ENCODE data around the gene OMP.

The OMP gene

DNA sequence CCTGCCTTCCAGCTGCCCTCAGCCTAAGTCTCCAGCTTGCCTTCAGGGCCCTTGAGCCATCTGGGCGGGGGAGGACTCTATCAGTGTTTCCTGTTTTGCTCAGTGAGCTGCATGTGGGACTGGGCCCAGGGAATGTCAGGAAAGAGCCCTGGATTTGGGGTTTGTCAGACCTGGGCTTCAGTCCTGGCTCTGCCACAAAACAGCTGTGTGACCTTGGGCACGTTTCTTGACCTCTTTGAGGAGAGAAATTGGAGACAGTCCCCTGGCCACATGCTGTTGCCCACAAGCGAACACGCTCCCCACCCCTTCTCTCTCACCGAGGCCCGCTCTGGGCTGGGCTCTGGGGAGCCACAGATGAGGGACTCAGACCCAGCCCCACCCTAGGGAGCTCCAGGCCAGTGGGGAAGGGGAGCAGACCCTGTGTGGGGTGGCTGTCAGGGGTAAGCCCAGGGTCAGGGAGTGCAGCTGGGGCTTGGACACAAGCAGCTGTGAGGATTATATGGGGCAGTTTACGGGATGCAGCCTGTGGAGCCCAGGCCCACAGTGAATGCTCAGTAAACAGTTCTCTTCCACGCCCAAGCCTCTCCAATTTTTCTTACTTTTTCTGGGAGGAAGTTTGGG lies 37.7 kb downstream of the OMP start:
- Histone ChIP-seq H3K36me3 (ENCODE audit: control insufficient read depth, low read depth, low read length) (no peaks in the 10 kb centered on the region), H3K27me3 (ENCODE audit: control insufficient read depth, insufficient read depth, low read length) (no peaks in the 10 kb centered on the region), H3K4me1 (ENCODE audit: control insufficient read depth, low read depth, low read length) (peaks cover 6% of the 10 kb centered on the region), H3K9me3 (ENCODE audit: control insufficient read depth, low read depth, low read length) (no peaks in the 10 kb centered on the region), H3K27ac (ENCODE audit: low read length) (no peak overlapping the region), H3K4me3 (ENCODE audit: low read length) (no peak overlapping the region), H3K9ac (ENCODE audit: low read length) (no peak overlapping the region)

DNA sequence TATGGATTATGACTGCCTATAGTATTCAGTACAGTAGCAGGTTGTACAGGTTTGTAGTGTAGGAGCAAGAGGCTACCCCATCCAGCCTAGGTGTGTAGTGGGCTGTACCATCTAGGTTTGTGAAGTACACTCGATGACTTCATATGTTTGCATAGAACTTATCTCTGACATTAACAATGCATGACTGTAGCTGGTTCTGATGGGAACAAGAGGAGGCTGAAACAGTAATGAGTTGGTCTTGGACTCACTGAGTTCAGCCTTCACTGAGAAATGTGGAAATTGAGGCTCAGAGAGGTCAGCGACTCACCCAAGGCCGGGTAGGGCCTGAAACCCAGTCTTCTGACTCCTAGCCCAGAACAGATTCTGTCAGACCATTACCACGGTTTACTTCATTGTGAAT lies 38.4 kb downstream of the OMP start:
- H3K4me3 ChIP-seq (ENCODE audit: low read length) = no peak overlapping the region
- H3K27me3 ChIP-seq (ENCODE audit: control insufficient read depth, insufficient read depth, low read length) = no peaks in the 10 kb centered on the region
- H3K9ac ChIP-seq (ENCODE audit: low read length) = no peak overlapping the region
- no peak overlapping the region for H3K27ac ChIP-seq (ENCODE audit: low read length)
- no peaks in the 10 kb centered on the region for H3K9me3 ChIP-seq (ENCODE audit: control insufficient read depth, low read depth, low read length)
- peaks cover 6% of the 10 kb centered on the region for H3K4me1 ChIP-seq (ENCODE audit: control insufficient read depth, low read depth, low read length)
- no peaks in the 10 kb centered on the region for H3K36me3 ChIP-seq (ENCODE audit: control insufficient read depth, low read depth, low read length)

DNA sequence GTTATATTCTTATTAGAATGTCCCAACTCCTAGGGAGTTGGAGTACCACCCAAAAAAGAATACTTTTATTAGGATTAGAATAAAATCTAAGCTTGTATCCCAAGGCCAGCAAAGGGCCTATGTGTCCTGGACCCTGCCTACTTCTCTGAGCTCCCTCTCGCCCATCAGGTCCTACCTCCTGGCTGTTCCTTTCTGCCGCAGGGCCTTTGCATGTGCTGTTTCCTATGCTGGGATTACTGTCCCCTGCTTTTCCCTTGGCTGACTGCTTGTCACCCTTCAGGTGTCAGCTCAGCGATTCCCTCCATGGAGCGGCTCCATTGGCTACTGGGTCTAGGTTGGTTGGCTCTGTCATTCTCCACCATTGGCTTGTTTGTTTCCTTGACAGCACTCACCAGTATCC lies 38.8 kb downstream of the OMP start:
- H3K9ac ChIP-seq (ENCODE audit: low read length) = no peak overlapping the region
- no peak overlapping the region for H3K4me3 ChIP-seq (ENCODE audit: low read length)
- peaks cover 6% of the 10 kb centered on the region for H3K4me1 ChIP-seq (ENCODE audit: control insufficient read depth, low read depth, low read length)
- H3K36me3 ChIP-seq (ENCODE audit: control insufficient read depth, low read depth, low read length) = no peaks in the 10 kb centered on the region
- no peak overlapping the region for H3K27ac ChIP-seq (ENCODE audit: low read length)
- H3K9me3 ChIP-seq (ENCODE audit: control insufficient read depth, low read depth, low read length) = no peaks in the 10 kb centered on the region
- H3K27me3 ChIP-seq (ENCODE audit: control insufficient read depth, insufficient read depth, low read length) = no peaks in the 10 kb centered on the region

DNA sequence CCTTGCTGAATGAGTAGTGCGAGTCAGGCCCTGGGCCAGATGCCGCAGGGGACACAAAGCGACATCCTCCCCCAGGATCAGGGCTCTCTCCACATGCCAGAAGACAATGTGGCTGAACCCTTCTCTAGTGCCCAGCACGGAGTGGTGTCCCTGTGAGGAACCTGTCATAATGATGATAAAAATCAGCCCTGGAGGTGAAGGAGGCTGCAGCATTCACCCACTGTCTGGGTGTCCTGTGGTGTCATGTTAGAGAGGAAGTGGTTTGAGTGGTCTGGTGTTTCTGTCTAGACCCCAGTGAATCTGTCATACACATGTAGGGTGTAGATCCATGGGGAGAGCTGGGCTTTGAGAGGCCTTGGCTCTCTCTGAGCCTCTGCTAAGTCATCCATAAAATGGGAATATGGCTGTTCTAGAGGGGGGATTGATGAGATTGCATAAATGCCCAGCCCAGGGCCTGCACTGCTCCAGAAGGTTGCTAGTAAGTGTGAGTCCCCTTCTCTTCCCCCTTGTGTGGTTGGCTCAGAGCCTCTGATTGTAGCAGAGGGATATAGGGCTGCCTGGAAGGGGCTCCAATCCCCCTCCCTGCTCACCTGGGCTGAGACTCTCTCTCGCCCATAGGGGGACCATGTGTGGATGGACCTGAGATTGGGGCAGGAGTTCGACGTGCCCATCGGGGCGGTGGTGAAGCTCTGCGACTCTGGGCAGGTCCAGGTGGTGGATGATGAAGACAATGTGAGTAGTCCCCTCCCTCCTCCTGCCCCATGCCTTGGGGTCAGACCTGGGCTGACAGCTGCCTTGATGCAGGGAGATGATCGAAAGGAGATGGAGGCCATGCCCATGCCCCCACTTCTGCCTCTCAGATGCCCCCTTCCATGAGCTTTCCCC lies 39.7 kb downstream of the OMP start:
- Histone ChIP-seq H3K9ac (ENCODE audit: low read length) (no peak overlapping the region), H3K27ac (ENCODE audit: low read length) (no peak overlapping the region), H3K27me3 (ENCODE audit: control insufficient read depth, insufficient read depth, low read length) (no peaks in the 10 kb centered on the region), H3K9me3 (ENCODE audit: control insufficient read depth, low read depth, low read length) (no peaks in the 10 kb centered on the region), H3K36me3 (ENCODE audit: control insufficient read depth, low read depth, low read length) (no peaks in the 10 kb centered on the region), H3K4me3 (ENCODE audit: low read length) (no peak overlapping the region), H3K4me1 (ENCODE audit: control insufficient read depth, low read depth, low read length) (peaks cover 6% of the 10 kb centered on the region)

DNA sequence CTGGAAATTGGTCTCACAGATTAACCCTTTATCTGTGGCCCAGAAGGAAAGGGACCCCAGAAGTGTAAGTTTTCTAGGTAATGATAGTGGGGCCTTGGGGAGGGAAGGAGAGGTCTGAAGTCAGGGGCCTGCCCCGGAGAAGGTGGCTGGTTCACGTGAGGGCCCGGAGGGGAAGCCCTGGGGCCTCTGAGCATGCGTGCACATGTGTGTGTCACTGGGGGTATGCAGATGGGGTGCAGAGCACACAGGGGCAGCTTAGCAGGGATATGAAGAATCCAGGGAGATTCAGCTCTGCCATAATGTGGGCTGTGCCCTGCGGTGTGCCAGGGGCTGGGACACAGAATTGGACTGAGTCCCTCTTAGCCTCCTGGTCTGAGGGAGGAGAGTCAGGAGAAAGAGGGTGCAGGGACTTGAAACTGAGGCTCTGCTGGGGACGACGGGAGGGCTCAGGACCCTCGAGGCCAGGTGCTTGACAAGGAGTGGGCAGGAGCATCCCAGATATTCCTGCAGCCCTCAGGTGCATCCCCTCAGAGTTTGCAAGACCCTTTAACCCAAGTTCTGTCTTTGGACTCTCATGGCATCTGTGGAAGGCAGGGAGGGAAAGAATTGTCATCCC lies 40.9 kb downstream of the OMP start:
- Histone ChIP-seq H3K4me1 (ENCODE audit: control insufficient read depth, low read depth, low read length) (peaks cover 11% of the 10 kb centered on the region), H3K36me3 (ENCODE audit: control insufficient read depth, low read depth, low read length) (no peaks in the 10 kb centered on the region), H3K27ac (ENCODE audit: low read length) (no peak overlapping the region), H3K4me3 (ENCODE audit: low read length) (no peak overlapping the region), H3K9ac (ENCODE audit: low read length) (no peak overlapping the region), H3K27me3 (ENCODE audit: control insufficient read depth, insufficient read depth, low read length) (no peaks in the 10 kb centered on the region), H3K9me3 (ENCODE audit: control insufficient read depth, low read depth, low read length) (no peaks in the 10 kb centered on the region)

DNA sequence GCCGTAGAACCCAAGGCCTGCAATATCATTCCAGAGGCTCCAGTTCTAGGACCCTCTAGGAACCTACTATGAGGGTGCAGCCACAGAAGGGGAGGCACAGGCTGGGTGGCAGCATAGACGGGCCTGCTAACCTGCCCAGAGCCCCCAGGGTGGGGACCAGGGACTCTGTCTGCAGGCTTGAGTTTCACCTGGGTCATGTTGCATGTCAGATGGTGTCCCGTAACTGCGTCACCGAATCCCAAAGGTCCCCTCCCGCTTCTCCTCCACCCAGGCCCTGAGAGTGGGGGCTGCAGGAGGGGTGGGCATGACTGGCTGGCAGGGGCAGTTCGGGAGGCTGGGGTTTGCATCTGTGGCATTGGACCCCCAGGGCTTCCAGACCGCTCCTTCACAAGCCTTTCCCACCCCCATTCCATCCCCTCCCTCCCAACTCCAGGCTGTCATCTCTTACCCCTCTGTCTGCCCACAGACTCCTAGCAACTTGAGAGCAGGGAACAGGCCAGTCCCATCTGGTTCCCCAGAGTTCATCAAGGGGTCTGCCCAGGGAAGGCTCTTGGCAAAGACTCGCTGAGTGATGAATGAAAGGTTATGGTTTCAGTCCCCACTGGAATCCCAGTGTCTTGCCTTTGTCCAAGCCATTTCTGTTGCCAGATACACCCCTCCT lies 41.7 kb downstream of the OMP start:
- Histone ChIP-seq H3K27ac (ENCODE audit: low read length) (no peak overlapping the region), H3K27me3 (ENCODE audit: control insufficient read depth, insufficient read depth, low read length) (no peaks in the 10 kb centered on the region), H3K4me1 (ENCODE audit: control insufficient read depth, low read depth, low read length) (peaks cover 15% of the 10 kb centered on the region), H3K9me3 (ENCODE audit: control insufficient read depth, low read depth, low read length) (no peaks in the 10 kb centered on the region), H3K9ac (ENCODE audit: low read length) (no peak overlapping the region), H3K36me3 (ENCODE audit: control insufficient read depth, low read depth, low read length) (no peaks in the 10 kb centered on the region), H3K4me3 (ENCODE audit: low read length) (no peak overlapping the region)

DNA sequence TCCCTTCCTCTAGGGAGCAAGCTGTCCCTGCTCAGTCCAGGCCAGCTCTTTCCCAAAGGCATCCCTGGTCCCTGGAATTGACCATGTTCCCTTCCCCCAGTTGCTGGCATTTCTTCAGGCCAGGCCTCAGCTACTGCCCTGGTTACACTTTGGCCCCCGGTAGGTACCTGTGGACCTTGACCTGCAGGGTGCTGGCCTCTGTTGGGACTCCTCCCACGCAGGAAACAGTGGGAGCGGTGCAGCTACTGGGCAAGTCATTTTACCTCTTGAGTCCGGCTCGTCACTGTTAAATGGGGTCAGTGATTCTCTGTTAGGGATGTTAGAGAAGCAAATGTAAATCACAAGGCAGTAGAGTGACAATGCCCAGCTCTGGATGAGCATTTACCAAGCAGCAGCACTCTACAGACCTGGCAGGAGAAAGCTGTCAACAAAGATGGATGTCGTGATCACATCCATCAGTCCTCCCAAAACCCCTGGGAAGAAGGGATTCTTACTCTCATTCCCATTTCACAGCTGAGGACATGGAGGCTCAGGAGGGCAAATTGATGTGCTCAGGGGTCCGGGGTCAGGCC lies 42.3 kb downstream of the OMP start:
- no peak overlapping the region for H3K9ac ChIP-seq (ENCODE audit: low read length)
- H3K4me3 ChIP-seq (ENCODE audit: low read length) = no peak overlapping the region

DNA sequence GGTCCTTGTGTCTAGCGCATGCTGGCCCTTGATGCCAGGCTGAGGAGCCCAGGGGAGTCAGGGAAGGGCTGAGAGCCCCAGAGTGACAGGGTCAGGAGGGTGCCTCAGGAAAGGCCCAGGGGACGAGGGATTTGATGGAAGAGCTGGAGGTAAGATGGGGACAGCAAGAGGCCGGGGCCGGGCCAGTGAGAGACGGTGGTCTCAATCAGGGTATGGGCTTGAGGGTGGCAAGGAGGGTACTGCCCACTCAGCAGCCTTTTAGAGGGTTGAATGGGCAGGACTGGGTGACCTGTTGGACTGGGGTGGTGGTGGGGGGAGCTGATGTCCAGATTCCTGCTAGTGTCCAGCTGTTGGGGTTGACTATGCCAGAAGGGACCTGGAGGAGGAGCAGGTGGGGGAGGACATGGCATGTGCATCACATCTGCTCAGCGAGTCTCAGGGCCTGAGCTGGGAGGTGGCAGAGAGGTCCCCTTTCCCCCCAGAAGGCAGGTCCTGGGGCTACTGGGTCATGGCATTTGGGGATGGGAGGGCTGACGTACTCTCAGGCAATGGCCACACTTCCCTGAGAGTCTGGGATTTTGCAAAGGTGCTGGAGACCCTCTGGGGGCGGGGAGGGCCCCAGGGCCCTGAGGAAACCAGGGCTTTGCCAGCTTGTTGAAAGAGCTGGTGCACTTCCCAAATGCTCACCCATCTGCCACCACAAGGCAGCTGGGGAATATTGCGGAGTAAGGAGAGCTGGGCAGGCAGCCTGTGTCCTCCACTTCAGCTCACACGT lies 43.8 kb downstream of the OMP start:
- Histone ChIP-seq H3K36me3 (ENCODE audit: control insufficient read depth, low read depth, low read length) (no peaks in the 10 kb centered on the region), H3K4me3 (ENCODE audit: low read length) (no peak overlapping the region), H3K4me1 (ENCODE audit: control insufficient read depth, low read depth, low read length) (peaks cover 9% of the 10 kb centered on the region), H3K27ac (ENCODE audit: low read length) (no peak overlapping the region), H3K9ac (ENCODE audit: low read length) (no peak overlapping the region), H3K9me3 (ENCODE audit: control insufficient read depth, low read depth, low read length) (no peaks in the 10 kb centered on the region), H3K27me3 (ENCODE audit: control insufficient read depth, insufficient read depth, low read length) (no peaks in the 10 kb centered on the region)

More for the DNA sequence above, 42.3 kb downstream of the OMP start:
- H3K27ac ChIP-seq (ENCODE audit: low read length) = no peak overlapping the region
- no peaks in the 10 kb centered on the region for H3K9me3 ChIP-seq (ENCODE audit: control insufficient read depth, low read depth, low read length)
- H3K36me3 ChIP-seq (ENCODE audit: control insufficient read depth, low read depth, low read length) = no peaks in the 10 kb centered on the region
- no peaks in the 10 kb centered on the region for H3K27me3 ChIP-seq (ENCODE audit: control insufficient read depth, insufficient read depth, low read length)
- H3K4me1 ChIP-seq (ENCODE audit: control insufficient read depth, low read depth, low read length) = peaks cover 12% of the 10 kb centered on the region

DNA sequence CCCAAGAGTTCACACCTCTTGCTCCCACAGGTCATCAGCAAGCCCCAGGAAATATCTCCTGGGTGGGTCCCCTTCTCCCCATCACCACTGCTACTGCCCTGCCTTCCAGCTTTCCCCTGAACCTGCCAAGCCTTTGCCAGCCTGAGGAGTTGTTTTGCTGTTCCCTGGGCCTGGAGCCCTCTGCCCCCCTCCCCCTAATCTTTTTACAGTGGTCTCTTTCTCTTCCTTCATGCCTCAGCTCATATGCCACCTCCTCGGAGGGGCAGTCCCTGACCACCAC lies 44.3 kb downstream of the OMP start:
- no peak overlapping the region for H3K27ac ChIP-seq (ENCODE audit: low read length)
- H3K4me1 ChIP-seq (ENCODE audit: control insufficient read depth, low read depth, low read length) = peaks cover 9% of the 10 kb centered on the region

DNA sequence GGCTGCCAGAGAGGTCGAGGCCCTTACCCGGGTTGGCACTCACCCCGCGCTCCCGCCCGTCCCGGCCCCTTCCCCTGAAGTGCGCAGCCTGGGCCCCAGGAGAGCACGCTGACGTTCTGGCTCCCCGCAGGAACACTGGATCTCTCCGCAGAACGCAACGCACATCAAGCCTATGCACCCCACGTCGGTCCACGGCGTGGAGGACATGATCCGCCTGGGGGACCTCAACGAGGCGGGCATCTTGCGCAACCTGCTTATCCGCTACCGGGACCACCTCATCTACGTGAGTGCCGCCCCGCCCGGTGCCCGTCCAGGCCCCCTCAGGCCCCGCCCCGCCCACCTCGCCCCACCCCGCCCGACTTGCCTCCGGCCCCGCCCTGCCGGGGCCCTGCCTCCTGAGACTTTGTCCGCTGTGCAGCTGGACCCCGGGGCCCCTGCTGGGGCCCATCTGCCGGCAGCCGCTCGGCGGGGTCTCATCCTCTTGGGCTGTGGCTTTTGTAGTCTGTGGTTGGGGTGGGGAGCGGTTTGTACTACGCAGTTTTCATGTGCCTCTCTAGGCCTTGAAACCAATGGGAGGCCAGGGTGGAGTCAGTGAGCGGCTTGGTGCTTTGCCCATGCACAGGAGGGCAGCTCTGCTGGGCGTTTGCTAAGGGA lies 45.2 kb downstream of the OMP start:
- Histone ChIP-seq H3K27me3 (ENCODE audit: control insufficient read depth, insufficient read depth, low read length) (no peaks in the 10 kb centered on the region), H3K4me3 (ENCODE audit: low read length) (peak overlapping the region; percentile 64), H3K4me1 (ENCODE audit: control insufficient read depth, low read depth, low read length) (peaks cover 9% of the 10 kb centered on the region), H3K9me3 (ENCODE audit: control insufficient read depth, low read depth, low read length) (no peaks in the 10 kb centered on the region), H3K27ac (ENCODE audit: low read length) (no peak overlapping the region), H3K9ac (ENCODE audit: low read length) (peak overlapping the region; percentile 49), H3K36me3 (ENCODE audit: control insufficient read depth, low read depth, low read length) (no peaks in the 10 kb centered on the region)

More for the DNA sequence above, 44.3 kb downstream of the OMP start:
- Histone ChIP-seq H3K4me3 (ENCODE audit: low read length) (no peak overlapping the region), H3K36me3 (ENCODE audit: control insufficient read depth, low read depth, low read length) (no peaks in the 10 kb centered on the region), H3K9me3 (ENCODE audit: control insufficient read depth, low read depth, low read length) (no peaks in the 10 kb centered on the region), H3K9ac (ENCODE audit: low read length) (no peak overlapping the region), H3K27me3 (ENCODE audit: control insufficient read depth, insufficient read depth, low read length) (no peaks in the 10 kb centered on the region)
